GM23338 (cell line): Measurements from ENCODE around the gene TMEM117. TPM values are rescaled to one million over a fixed set of nuclear protein-coding genes. Genes with fewer than 3 reads are reported as not detected.

Experiments
- ATAC-seq: fragments of 200-7000 bp; cut with Tn5 transposase; 3 replicates; pipeline ENCODE4 v1.9.1; 2020
- DNase-seq: peaks from one replicate; pipeline ENCODE4 v3.0.0-alpha.2; 2015; ENCODE audit warnings: low spot score
- H2AFZ ChIP-seq: fragments of 200-600 bp; sonication (generic); 2 replicates; pipeline ENCODE4 v1.8.0; 2016; ENCODE audit warnings: antibody characterized with exemption, mild to moderate bottlenecking, moderate library complexity
- H3F3A ChIP-seq: fragments of 200-600 bp; sonication (generic); replicated peaks from 2 replicates; pipeline ENCODE4 v1.8.0; 2017; ENCODE audit warnings: antibody characterized with exemption, mixed run types, low read depth
- H3K27ac ChIP-seq: fragments of 200-600 bp; sonication (generic); 2 replicates; pipeline ENCODE4 v1.6.1; 2016; ENCODE audit warnings: low read depth
- H3K27me3 ChIP-seq: fragments of 200-600 bp; sonication (generic); 2 replicates; pipeline ENCODE4 v1.8.0; 2016; ENCODE audit warnings: mild to moderate bottlenecking, mixed run types, moderate library complexity; ENCODE audit not compliant: insufficient read depth
- H3K36me3 ChIP-seq: fragments of 200-600 bp; sonication (generic); 2 replicates; pipeline ENCODE4 v1.8.0; 2016; ENCODE audit warnings: mild to moderate bottlenecking; ENCODE audit not compliant: insufficient read depth
- H3K4me1 ChIP-seq: fragments of 200-600 bp; sonication (generic); 2 replicates; pipeline ENCODE4 v1.8.0; 2016; ENCODE audit warnings: mild to moderate bottlenecking, moderate library complexity; ENCODE audit not compliant: insufficient read depth
- H3K4me2 ChIP-seq: fragments of 200-600 bp; sonication (generic); 2 replicates; pipeline ENCODE4 v1.7.1; 2017; ENCODE audit warnings: mixed run types
- H3K4me3 ChIP-seq: fragments of 200-600 bp; sonication (generic); 2 replicates; pipeline ENCODE4 v1.6.1; 2016; ENCODE audit warnings: mixed run types
- H3K79me2 ChIP-seq: fragments of 200-600 bp; sonication (generic); replicated peaks from 2 replicates; pipeline ENCODE4 v1.8.0; 2017; ENCODE audit warnings: mild to moderate bottlenecking; ENCODE audit not compliant: insufficient read depth
- H3K9me2 ChIP-seq: fragments of 200-600 bp; sonication (generic); 2 replicates; pipeline ENCODE4 v1.8.0; 2017; ENCODE audit not compliant: insufficient read depth
- H4K20me1 ChIP-seq: fragments of 200-600 bp; sonication (generic); replicated peaks from 2 replicates; pipeline ENCODE4 v1.8.0; 2017; ENCODE audit warnings: mild to moderate bottlenecking; ENCODE audit not compliant: insufficient read depth
- H3K27ac Mint-ChIP-seq: 2 replicates; pipeline ENCODE4 v1.8.0; 2020; ENCODE audit warnings: inconsistent platforms, mild to moderate bottlenecking, moderate library complexity, mixed read lengths
- H3K27me3 Mint-ChIP-seq: 3 replicates; pipeline ENCODE4 v1.8.0; 2022; ENCODE audit warnings: low read depth, mild to moderate bottlenecking, moderate library complexity, mixed read lengths, inconsistent platforms; ENCODE audit not compliant: insufficient read depth, poor library complexity
- H3K36me3 Mint-ChIP-seq: 3 replicates; pipeline ENCODE4 v1.8.0; 2021; ENCODE audit warnings: low read depth, mild to moderate bottlenecking, inconsistent platforms, moderate library complexity, mixed read lengths
- H3K4me1 Mint-ChIP-seq: 3 replicates; pipeline ENCODE4 v1.8.0; 2020; ENCODE audit warnings: mild to moderate bottlenecking, inconsistent platforms, mixed read lengths
- H3K4me3 Mint-ChIP-seq: 3 replicates; pipeline ENCODE4 v1.8.0; 2021; ENCODE audit warnings: moderate library complexity, mild to moderate bottlenecking, inconsistent platforms, mixed read lengths
- H3K9me3 Mint-ChIP-seq: 3 replicates; pipeline ENCODE4 v1.8.0; 2020; ENCODE audit warnings: moderate library complexity, mild to moderate bottlenecking, inconsistent platforms, mixed read lengths
- CREB1 ChIP-seq: fragments of 250-450 bp; sonication (Bioruptor Pico); IDR thresholded peaks from 2 replicates; pipeline ENCODE4 v1.5.0; 2020; ENCODE audit warnings: low read depth, mild to moderate bottlenecking, moderate library complexity
- EZH2 ChIP-seq: fragments of 200-600 bp; sonication (generic); IDR thresholded peaks from one replicate; pipeline ENCODE4 v1.8.0; 2017; ENCODE audit warnings: antibody characterized with exemption, mild to moderate bottlenecking, low read depth; ENCODE audit not compliant: unreplicated experiment
- EZH2phosphoT487 ChIP-seq: fragments of 200-600 bp; sonication (generic); IDR thresholded peaks from one replicate; pipeline ENCODE4 v1.8.1; 2018; ENCODE audit warnings: antibody characterized with exemption; ENCODE audit not compliant: unreplicated experiment
- JUNB ChIP-seq: IDR thresholded peaks from one replicate; pipeline ENCODE4 v1.6.1; 2016; ENCODE audit warnings: antibody characterized with exemption; ENCODE audit not compliant: unreplicated experiment
- NANOG ChIP-seq: IDR thresholded peaks from 2 replicates; pipeline ENCODE4 v1.6.1; 2016; ENCODE audit warnings: antibody characterized with exemption, borderline replicate concordance
- STAT1 ChIP-seq: IDR thresholded peaks from one replicate; pipeline ENCODE4 v1.6.1; 2016; ENCODE audit warnings: antibody characterized with exemption; ENCODE audit not compliant: unreplicated experiment
- ZNF114 ChIP-seq: fragments of 250-450 bp; sonication (Bioruptor Pico); IDR thresholded peaks from 2 replicates; pipeline ENCODE4 v1.5.0; 2020; ENCODE audit warnings: mild to moderate bottlenecking, moderate library complexity
- polyA plus RNA-seq: library from polyadenylated mRNA; unstranded; fragments of >200 nt; fragmentation: Nextera tagmentation; extraction: Ambion mirVana; gene quantifications from 2 replicates; pipeline ENCODE4 v1.2.1, GENCODE V29; 2016
- total RNA-seq: library from RNA; depleted of rRNA; stranded (reverse); fragments of >200 nt; shearing (Covaris generic); gene quantifications from 2 replicates; pipeline ENCODE4 v1.2.3, GENCODE V29; 2014
- TF ChIP-seq, protein P1 (sequence below): fragments of 250-450 bp; sonication (Bioruptor Pico); IDR thresholded peaks from 2 replicates; pipeline ENCODE4 v1.5.0; 2020; ENCODE audit warnings: mild to moderate bottlenecking, moderate library complexity
- TF ChIP-seq, protein P2 (sequence below): IDR thresholded peaks from one replicate; pipeline ENCODE4 v1.6.1; 2018; ENCODE audit warnings: antibody characterized with exemption; ENCODE audit not compliant: unreplicated experiment

The TMEM117 gene
- total and polyA plus RNA-seq, 2 experiments from 2014 or later, result 0.94 to 1.6 TPM

DNA sequence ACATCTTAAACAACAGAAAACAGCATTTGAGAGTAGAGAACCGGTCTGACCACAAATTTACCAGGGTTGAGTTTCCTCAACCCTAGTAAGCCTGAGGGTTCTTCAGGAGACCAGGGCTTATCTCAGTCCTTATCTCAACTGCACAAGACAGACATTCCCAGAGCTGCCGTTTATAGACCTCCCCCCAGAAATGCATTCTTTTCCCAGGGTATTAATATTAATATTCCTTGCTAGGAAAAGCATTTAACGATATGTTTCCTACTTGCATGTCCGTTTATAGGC lies 12.3 kb downstream of the TMEM117 start:
- TF ChIP-seq NANOG (no peak), EZH2 (no peak), ZNF114 (CRISPR knock-in tag) (no peak), STAT1 (no peak), JUNB (no peak), EZH2phosphoT487 (no peak), CREB1 (CRISPR knock-in tag) (no peak)
- TF ChIP-seq, protein P1, sequence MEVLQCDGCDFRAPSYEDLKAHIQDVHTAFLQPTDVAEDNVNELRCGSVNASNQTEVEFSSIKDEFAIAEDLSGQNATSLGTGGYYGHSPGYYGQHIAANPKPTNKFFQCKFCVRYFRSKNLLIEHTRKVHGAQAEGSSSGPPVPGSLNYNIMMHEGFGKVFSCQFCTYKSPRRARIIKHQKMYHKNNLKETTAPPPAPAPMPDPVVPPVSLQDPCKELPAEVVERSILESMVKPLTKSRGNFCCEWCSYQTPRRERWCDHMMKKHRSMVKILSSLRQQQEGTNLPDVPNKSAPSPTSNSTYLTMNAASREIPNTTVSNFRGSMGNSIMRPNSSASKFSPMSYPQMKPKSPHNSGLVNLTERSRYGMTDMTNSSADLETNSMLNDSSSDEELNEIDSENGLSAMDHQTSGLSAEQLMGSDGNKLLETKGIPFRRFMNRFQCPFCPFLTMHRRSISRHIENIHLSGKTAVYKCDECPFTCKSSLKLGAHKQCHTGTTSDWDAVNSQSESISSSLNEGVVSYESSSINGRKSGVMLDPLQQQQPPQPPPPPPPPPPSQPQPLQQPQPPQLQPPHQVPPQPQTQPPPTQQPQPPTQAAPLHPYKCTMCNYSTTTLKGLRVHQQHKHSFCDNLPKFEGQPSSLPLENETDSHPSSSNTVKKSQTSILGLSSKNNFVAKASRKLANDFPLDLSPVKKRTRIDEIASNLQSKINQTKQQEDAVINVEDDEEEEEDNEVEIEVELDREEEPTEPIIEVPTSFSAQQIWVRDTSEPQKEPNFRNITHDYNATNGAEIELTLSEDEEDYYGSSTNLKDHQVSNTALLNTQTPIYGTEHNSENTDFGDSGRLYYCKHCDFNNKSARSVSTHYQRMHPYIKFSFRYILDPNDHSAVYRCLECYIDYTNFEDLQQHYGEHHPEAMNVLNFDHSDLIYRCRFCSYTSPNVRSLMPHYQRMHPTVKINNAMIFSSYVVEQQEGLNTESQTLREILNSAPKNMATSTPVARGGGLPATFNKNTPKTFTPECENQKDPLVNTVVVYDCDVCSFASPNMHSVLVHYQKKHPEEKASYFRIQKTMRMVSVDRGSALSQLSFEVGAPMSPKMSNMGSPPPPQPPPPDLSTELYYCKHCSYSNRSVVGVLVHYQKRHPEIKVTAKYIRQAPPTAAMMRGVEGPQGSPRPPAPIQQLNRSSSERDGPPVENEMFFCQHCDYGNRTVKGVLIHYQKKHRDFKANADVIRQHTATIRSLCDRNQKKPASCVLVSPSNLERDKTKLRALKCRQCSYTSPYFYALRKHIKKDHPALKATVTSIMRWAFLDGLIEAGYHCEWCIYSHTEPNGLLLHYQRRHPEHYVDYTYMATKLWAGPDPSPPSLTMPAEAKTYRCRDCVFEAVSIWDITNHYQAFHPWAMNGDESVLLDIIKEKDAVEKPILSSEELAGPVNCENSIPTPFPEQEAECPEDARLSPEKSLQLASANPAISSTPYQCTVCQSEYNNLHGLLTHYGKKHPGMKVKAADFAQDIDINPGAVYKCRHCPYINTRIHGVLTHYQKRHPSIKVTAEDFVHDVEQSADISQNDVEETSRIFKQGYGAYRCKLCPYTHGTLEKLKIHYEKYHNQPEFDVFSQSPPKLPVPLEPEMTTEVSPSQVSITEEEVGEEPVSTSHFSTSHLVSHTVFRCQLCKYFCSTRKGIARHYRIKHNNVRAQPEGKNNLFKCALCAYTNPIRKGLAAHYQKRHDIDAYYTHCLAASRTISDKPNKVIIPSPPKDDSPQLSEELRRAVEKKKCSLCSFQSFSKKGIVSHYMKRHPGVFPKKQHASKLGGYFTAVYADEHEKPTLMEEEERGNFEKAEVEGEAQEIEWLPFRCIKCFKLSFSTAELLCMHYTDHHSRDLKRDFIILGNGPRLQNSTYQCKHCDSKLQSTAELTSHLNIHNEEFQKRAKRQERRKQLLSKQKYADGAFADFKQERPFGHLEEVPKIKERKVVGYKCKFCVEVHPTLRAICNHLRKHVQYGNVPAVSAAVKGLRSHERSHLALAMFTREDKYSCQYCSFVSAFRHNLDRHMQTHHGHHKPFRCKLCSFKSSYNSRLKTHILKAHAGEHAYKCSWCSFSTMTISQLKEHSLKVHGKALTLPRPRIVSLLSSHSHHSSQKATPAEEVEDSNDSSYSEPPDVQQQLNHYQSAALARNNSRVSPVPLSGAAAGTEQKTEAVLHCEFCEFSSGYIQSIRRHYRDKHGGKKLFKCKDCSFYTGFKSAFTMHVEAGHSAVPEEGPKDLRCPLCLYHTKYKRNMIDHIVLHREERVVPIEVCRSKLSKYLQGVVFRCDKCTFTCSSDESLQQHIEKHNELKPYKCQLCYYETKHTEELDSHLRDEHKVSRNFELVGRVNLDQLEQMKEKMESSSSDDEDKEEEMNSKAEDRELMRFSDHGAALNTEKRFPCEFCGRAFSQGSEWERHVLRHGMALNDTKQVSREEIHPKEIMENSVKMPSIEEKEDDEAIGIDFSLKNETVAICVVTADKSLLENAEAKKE (CRISPR knock-in tag), result no peak
- TF ChIP-seq, protein P2, sequence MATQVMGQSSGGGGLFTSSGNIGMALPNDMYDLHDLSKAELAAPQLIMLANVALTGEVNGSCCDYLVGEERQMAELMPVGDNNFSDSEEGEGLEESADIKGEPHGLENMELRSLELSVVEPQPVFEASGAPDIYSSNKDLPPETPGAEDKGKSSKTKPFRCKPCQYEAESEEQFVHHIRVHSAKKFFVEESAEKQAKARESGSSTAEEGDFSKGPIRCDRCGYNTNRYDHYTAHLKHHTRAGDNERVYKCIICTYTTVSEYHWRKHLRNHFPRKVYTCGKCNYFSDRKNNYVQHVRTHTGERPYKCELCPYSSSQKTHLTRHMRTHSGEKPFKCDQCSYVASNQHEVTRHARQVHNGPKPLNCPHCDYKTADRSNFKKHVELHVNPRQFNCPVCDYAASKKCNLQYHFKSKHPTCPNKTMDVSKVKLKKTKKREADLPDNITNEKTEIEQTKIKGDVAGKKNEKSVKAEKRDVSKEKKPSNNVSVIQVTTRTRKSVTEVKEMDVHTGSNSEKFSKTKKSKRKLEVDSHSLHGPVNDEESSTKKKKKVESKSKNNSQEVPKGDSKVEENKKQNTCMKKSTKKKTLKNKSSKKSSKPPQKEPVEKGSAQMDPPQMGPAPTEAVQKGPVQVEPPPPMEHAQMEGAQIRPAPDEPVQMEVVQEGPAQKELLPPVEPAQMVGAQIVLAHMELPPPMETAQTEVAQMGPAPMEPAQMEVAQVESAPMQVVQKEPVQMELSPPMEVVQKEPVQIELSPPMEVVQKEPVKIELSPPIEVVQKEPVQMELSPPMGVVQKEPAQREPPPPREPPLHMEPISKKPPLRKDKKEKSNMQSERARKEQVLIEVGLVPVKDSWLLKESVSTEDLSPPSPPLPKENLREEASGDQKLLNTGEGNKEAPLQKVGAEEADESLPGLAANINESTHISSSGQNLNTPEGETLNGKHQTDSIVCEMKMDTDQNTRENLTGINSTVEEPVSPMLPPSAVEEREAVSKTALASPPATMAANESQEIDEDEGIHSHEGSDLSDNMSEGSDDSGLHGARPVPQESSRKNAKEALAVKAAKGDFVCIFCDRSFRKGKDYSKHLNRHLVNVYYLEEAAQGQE, result no peak
- Histone ChIP-seq H3F3A (no peaks in the 10 kb centered on the region), H3K27ac (no peak overlapping the region), H3K4me3 (no peak overlapping the region), H2AFZ (no peak overlapping the region), H4K20me1 (no peaks in the 10 kb centered on the region), H3K4me1 (no peaks in the 10 kb centered on the region), H3K27me3 (no peaks in the 10 kb centered on the region), H3K79me2 (no peaks in the 10 kb centered on the region), H3K9me2 (no peaks in the 10 kb centered on the region; the same call in 1 of the 2 replicates), H3K4me2 (no peak overlapping the region), H3K36me3 (no peaks in the 10 kb centered on the region)
- Mint-ChIP-seq H3K4me3 (no peak overlapping the region), H3K4me1 (no peaks in the 10 kb centered on the region), H3K27ac (no peak overlapping the region), H3K27me3 (peaks cover 3% of the 10 kb centered on the region), H3K9me3 (no peaks in the 10 kb centered on the region; the same call in 1 of the 3 replicates), H3K36me3 (peaks cover 3% of the 10 kb centered on the region; the same call in 2 of the 3 replicates)
- ATAC-seq (no peak), DNase-seq (no peak)
